A172 (cell line): ENCODE data around the gene CHTOP. TPM values are rescaled to one million over a fixed set of nuclear protein-coding genes. Genes with fewer than 3 reads are reported as not detected.

Experiments
- DNase-seq: peaks from one replicate; pipeline ENCODE4 v3.0.0-alpha.2; 2015; ENCODE audit warnings: low spot score
- total RNA-seq: library from RNA; depleted of rRNA; stranded (reverse); fragments of >200 nt; shearing (Covaris generic); gene quantifications from 2 replicates; pipeline ENCODE4 v1.2.3, GENCODE V29; 2014; rRNA removed

The CHTOP gene
- total RNA-seq, 1 experiment from 2014 or later: 49.0 TPM

DNA sequence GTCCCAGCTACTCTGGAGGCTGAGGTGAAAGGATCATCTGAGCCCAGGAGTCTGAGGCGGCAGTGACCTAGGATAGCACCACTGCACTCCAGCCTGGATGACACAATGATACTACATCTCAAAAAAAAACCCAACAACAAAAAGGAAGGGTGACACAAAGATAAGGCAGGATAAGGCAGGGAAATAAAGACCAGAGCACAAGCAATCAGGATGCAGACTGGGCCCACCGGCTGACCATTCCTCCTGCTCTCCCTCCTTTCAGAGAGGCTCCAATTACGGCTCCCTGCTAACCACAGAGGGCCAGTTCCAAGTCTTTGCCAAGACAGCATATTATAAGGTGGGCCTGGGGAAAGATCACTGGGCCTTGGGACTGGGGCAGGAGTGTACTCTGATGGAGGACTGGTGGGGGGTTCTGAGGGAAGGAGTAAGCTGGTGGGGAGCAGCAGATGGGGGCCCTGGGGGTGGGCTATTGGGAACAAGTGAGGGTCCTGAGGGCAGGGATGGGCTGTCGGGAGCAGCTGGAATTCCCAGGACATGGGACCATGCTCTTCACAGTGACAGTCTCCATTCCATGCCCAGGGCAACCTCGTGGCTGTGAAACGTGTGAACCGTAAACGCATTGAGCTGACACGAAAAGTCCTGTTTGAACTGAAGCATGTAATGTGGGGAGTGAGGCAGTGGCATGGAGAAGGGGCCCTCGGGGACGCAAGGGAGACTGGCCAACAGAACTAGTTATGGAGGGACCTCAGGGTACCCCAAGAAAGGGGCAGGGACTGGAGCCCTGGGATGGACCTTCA, 51.9 kb downstream of the CHTOP start:
- no peak for DNase-seq

DNA sequence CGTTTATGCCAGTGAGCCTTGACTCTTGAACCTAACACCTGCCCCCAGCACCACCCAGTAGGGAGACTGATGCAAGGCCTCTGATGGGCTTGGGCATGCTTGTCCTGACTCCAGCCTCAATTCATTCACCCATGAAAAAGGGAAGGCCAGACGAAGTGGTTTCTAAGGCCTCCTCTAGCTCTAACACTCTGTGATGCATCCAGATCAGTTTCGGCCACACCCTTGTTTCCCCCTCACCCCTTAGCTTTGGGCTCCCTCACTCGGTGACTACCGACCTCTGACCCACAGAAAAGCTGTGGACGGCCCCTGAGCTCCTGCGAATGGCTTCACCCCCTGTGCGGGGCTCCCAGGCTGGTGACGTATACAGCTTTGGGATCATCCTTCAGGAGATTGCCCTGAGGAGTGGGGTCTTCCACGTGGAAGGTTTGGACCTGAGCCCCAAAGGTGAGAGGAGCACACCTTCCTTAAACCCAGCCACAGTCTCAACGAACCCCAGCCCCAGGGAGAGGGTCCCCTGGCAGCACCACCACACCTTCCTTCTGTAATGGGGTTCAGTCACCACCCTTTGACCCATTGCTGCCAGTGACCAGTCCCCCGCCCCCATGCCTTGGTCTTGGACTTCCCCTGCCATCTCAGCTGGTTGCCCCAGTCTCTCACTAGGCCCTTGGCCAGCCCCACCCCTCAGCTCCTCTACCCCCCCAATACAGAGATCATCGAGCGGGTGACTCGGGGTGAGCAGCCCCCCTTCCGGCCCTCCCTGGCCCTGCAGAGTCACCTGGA, 53.7 kb downstream of the CHTOP start:
- no peak for DNase-seq

DNA sequence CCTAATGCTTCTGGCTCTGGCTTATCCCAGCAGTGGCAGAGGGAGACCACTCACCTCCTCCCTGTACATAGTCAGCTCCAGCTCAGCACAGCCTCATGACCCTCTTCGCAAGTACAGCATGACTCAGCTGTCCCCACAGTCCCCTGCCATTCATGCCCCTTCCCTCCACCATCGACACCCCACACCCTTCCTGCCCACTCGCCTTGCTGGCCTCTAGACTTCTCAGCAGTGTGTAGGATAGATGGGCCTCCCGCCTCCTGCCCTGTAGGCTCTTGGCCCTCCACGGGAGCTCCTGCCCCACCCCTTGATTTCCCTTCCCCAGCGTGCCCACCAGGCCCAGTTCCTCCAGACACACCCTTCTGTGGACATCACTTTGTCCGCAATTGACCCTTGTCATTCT, 54.4 kb downstream of the CHTOP start:
- no peak for DNase-seq

DNA sequence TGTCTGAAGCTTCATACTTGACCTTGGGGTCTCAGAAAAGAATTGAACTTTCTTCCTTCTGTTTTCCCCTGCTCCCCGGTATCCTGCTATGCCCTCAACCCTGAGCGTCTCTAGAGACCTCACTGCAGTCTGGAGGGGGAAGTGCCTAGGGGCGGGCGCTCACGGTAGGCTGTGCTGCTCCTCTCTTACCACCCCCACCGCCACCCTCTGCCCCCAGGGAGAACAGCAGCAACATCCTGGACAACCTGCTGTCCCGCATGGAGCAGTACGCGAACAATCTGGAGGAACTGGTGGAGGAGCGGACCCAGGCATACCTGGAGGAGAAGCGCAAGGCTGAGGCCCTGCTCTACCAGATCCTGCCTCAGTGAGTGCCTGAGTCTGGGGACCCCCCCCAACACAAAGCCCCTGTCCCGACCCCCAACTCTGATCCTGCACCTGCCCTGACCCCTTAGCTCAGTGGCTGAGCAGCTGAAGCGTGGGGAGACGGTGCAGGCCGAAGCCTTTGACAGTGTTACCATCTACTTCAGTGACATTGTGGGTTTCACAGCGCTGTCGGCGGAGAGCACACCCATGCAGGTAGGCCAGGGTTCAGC, 55.0 kb downstream of the CHTOP start:
- DNase-seq: no peak

DNA sequence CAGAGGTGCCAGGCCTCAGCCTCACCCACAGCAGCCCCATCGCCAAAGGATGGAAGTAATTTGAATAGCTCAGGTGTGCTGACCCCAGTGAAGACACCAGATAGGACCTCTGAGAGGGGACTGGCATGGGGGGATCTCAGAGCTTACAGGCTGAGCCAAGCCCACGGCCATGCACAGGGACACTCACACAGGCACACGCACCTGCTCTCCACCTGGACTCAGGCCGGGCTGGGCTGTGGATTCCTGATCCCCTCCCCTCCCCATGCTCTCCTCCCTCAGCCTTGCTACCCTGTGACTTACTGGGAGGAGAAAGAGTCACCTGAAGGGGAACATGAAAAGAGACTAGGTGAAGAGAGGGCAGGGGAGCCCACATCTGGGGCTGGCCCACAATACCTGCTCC, 59.6 kb downstream of the CHTOP start:
- no peak for DNase-seq

Other genes with a start within 250 kb of the CHTOP start
- not detected in 2 replicates for gene S100A8, start 243.0 kb upstream of the CHTOP start, total RNA-seq
- not detected in 2 replicates for gene S100A7A, start 217.5 kb upstream of the CHTOP start, total RNA-seq
- not detected in 2 replicates for gene S100A7, start 173.4 kb upstream of the CHTOP start, total RNA-seq
- gene S100A6, start 98.1 kb upstream of the CHTOP start, total RNA-seq: 1,463 and 1,751 TPM in 2 replicates
- 1.1 and 6.1 TPM in 2 replicates for gene S100A5, start 93.1 kb upstream of the CHTOP start, total RNA-seq
- gene S100A4, start 88.3 kb upstream of the CHTOP start, total RNA-seq: 3,194 and 3,572 TPM in 2 replicates
- gene S100A3, start 84.8 kb upstream of the CHTOP start, total RNA-seq: 90.9 and 103 TPM in 2 replicates
- 41.3 and 63.0 TPM in 2 replicates for gene S100A2, start 68.2 kb upstream of the CHTOP start, total RNA-seq
- 726 and 852 TPM in 2 replicates for gene S100A16, start 20.9 kb upstream of the CHTOP start, total RNA-seq
- 0.17 TPM in 1 of 2 replicates, not detected in the other for gene S100A14, start 17.7 kb upstream of the CHTOP start, total RNA-seq
- 116 and 160 TPM in 2 replicates for gene S100A13, start 6.6 kb upstream of the CHTOP start, total RNA-seq
- gene S100A1, start 5.6 kb upstream of the CHTOP start, total RNA-seq: 0.46 and 2.8 TPM in 2 replicates
- gene SNAPIN, start 24.6 kb downstream of the CHTOP start, total RNA-seq: 150 and 158 TPM in 2 replicates
- gene ILF2, start 36.9 kb downstream of the CHTOP start, total RNA-seq: 578 and 601 TPM in 2 replicates
- gene NPR1, start 44.6 kb downstream of the CHTOP start, total RNA-seq: 0.16 and 1.4 TPM in 2 replicates
- 43.6 and 44.7 TPM in 2 replicates for gene INTS3, start 94.0 kb downstream of the CHTOP start, total RNA-seq
- gene SLC27A3, start 141.3 kb downstream of the CHTOP start, total RNA-seq: 1.8 and 2.2 TPM in 2 replicates